Caco-2 (cell line): ENCODE measurements around the gene CTAGE1. TPM values are rescaled to one million over a fixed set of nuclear protein-coding genes. Genes with fewer than 3 reads are reported as not detected.

Source experiments
- BruUV-seq: library from RNA; stranded (reverse); fragments of 400-500 nt; replicated peaks from 2 replicates; lab custom pipeline; 2021; lab: Mats Ljungman, UMichigan
- CTCF ChIA-PET: fragments of 300-600 bp; sonication (Branson Sonifier 250); formaldehyde crosslinking; loops from one replicate; lab custom pipeline; 2022; ENCODE audit warnings: antibody characterized with exemption; lab: Charles Lee
- POLR2A ChIA-PET: fragments of 300-600 bp; sonication (Branson Sonifier 250); formaldehyde crosslinking; loops from one replicate; lab custom pipeline; 2022; ENCODE audit warnings: antibody characterized with exemption; lab: Charles Lee
- DNase-seq, 2 experiments: peaks; one replicate each; pipeline versions ENCODE4 v3.0.0 to v3.0.0-alpha.2; 2020 to 2022
- H3K27me3 ChIP-seq: replicated peaks from 2 replicates; pipeline ENCODE4 v1.6.0; 2011; ENCODE audit warnings: low read length; ENCODE audit not compliant: control insufficient read depth, insufficient read depth
- H3K36me3 ChIP-seq: 2 replicates; pipeline ENCODE4 v1.5.1; 2011; ENCODE audit warnings: low read length; ENCODE audit not compliant: control insufficient read depth, insufficient read depth
- H3K4me1 ChIP-seq: fragments of 250-450 bp; sonication (Bioruptor Pico); 2 replicates; pipeline ENCODE4 v1.5.1; 2020; ENCODE audit warnings: mild to moderate bottlenecking
- H3K4me3 ChIP-seq: 2 replicates; pipeline ENCODE4 v1.5.1; 2011; ENCODE audit warnings: low read depth, mild to moderate bottlenecking, control low read depth, low read length
- H3K9me3 ChIP-seq: fragments of 250-450 bp; sonication (Bioruptor Pico); 2 replicates; pipeline ENCODE4 v1.5.1; 2020; ENCODE audit warnings: mild to moderate bottlenecking, moderate library complexity
- H3K27ac Mint-ChIP-seq: one replicate; pipeline ENCODE4 v1.8.0; 2022; ENCODE audit warnings: mixed read lengths; ENCODE audit not compliant: unreplicated experiment
- H3K27me3 Mint-ChIP-seq: one replicate; pipeline ENCODE4 v1.8.0; 2022; ENCODE audit warnings: mixed read lengths; ENCODE audit not compliant: insufficient read depth, unreplicated experiment
- H3K36me3 Mint-ChIP-seq: one replicate; pipeline ENCODE4 v1.8.0; 2022; ENCODE audit warnings: mild to moderate bottlenecking, mixed read lengths; ENCODE audit not compliant: insufficient read depth, unreplicated experiment
- H3K4me1 Mint-ChIP-seq: one replicate; pipeline ENCODE4 v1.8.0; 2022; ENCODE audit warnings: low read depth, mixed read lengths; ENCODE audit not compliant: unreplicated experiment
- H3K4me3 Mint-ChIP-seq: one replicate; pipeline ENCODE4 v1.8.0; 2022; ENCODE audit warnings: mild to moderate bottlenecking, moderate library complexity, mixed read lengths; ENCODE audit not compliant: unreplicated experiment
- H3K9me3 Mint-ChIP-seq: one replicate; pipeline ENCODE4 v1.8.0; 2022; ENCODE audit warnings: mixed read lengths; ENCODE audit not compliant: unreplicated experiment
- CTCF ChIP-seq, 2 experiments: fragments of 200-600 bp in 1 of 2; IDR thresholded peaks; 1 replicate in 1 of 2; 2 replicates in 1 of 2; pipeline versions ENCODE4 v1.5.1 to v1.8.0; 2011 to 2022; ENCODE audit warnings: antibody characterized with exemption in 1 of 2, control low read depth in 1 of 2, inconsistent platforms in 1 of 2, low read depth in 1 of 2, low read length in 1 of 2, mild to moderate bottlenecking in 1 of 2, moderate library complexity in 1 of 2; ENCODE audit not compliant: insufficient read depth in 1 of 2, severe bottlenecking in 1 of 2, unreplicated experiment in 1 of 2
- intact Hi-C: fragments of 100-400 bp; cut with micrococcal nuclease; formaldehyde crosslinking; loops from one replicate; pipeline ENCODE4 v1.10.0; 2022; ENCODE audit not compliant: unreplicated experiment
- total RNA-seq: library from RNA; stranded (reverse); gene quantifications from 2 replicates; pipeline ENCODE4 v1.2.3, GENCODE V29; 2022

CTAGE1 gene
- total RNA-seq, 1 experiment from 2014 or later, result not detected

GRCh38 chr18:22385718-22386117 lies 32.0 kb downstream of the CTAGE1 start:
- H3K4me1 ChIP-seq, result peaks cover 5% of the 10 kb centered on the region; the same call in 1 of the 2 replicates
- Mint-ChIP-seq H3K27ac (no peak overlapping the region), H3K4me3 (no peak overlapping the region), H3K9me3 (no peaks in the 10 kb centered on the region), H3K4me1 (no peaks in the 10 kb centered on the region), H3K36me3 (no peaks in the 10 kb centered on the region), H3K27me3 (no peaks in the 10 kb centered on the region)
- DNase-seq, result no peak
- no peaks in the 10 kb centered on the region for H3K27me3 ChIP-seq
- no TSS peak for BruUV-seq
- H3K4me3 ChIP-seq, result no peak overlapping the region
- CTCF ChIA-PET, result no interaction called here
- no peaks in the 10 kb centered on the region for H3K9me3 ChIP-seq
- no peaks in the 10 kb centered on the region for H3K36me3 ChIP-seq
- no peak for TF ChIP-seq CTCF (IDR thresholded peaks at IDR 0.05; ENCODE audit: insufficient read depth in 1 of 2, low read depth in 1 of 2, low read length in 1 of 2, severe bottlenecking in 1 of 2, unreplicated experiment in 1 of 2)
- intact Hi-C loops, result no loop called here
- POLR2A ChIA-PET, result no interaction called here

GRCh38 chr18:22378672-22379282 lies 38.9 kb downstream of the CTAGE1 start:
- H3K27ac Mint-ChIP-seq, result no peak overlapping the region
- no peak overlapping the region for H3K4me3 ChIP-seq
- no peaks in the 10 kb centered on the region for H3K9me3 Mint-ChIP-seq
- no peaks in the 10 kb centered on the region for H3K9me3 ChIP-seq
- H3K4me3 Mint-ChIP-seq, result no peak overlapping the region
- no peaks in the 10 kb centered on the region for H3K4me1 ChIP-seq
- peak; percentile 46 to 53 for DNase-seq
- intact Hi-C loops, result no loop called here
- peak; percentile 61 to 67 for TF ChIP-seq CTCF (IDR thresholded peaks at IDR 0.05; ENCODE audit: insufficient read depth in 1 of 2, low read depth in 1 of 2, low read length in 1 of 2, severe bottlenecking in 1 of 2, unreplicated experiment in 1 of 2)
- CTCF ChIA-PET, result interaction anchor here (0.6 to 1.1 kb wide), 9 partner anchors 58 to 465 kb away, joined by 3 to 12 read pairs (median 3); no protein-coding TSS in a partner anchor
- POLR2A ChIA-PET, result no interaction called here
- no peaks in the 10 kb centered on the region for H3K36me3 Mint-ChIP-seq
- H3K27me3 ChIP-seq, result no peaks in the 10 kb centered on the region
- BruUV-seq, result no TSS peak
- H3K27me3 Mint-ChIP-seq, result peaks cover 9% of the 10 kb centered on the region
- H3K36me3 ChIP-seq, result no peaks in the 10 kb centered on the region
- H3K4me1 Mint-ChIP-seq, result no peaks in the 10 kb centered on the region

GRCh38 chr18:22377769-22378168 lies 39.9 kb downstream of the CTAGE1 start:
- no peaks in the 10 kb centered on the region for H3K27me3 ChIP-seq
- no peaks in the 10 kb centered on the region for H3K36me3 ChIP-seq
- H3K27me3 Mint-ChIP-seq, result peaks cover 9% of the 10 kb centered on the region
- no TSS peak for BruUV-seq
- H3K4me3 Mint-ChIP-seq, result no peak overlapping the region
- CTCF ChIA-PET, result no interaction called here
- H3K4me3 ChIP-seq, result no peak overlapping the region
- DNase-seq, result no peak
- POLR2A ChIA-PET, result no interaction called here
- TF ChIP-seq CTCF (IDR thresholded peaks at IDR 0.05; ENCODE audit: insufficient read depth in 1 of 2, low read depth in 1 of 2, low read length in 1 of 2, severe bottlenecking in 1 of 2, unreplicated experiment in 1 of 2), result no peak
- no peaks in the 10 kb centered on the region for H3K4me1 Mint-ChIP-seq
- intact Hi-C loops, result no loop called here
- no peaks in the 10 kb centered on the region for H3K9me3 ChIP-seq
- H3K36me3 Mint-ChIP-seq, result no peaks in the 10 kb centered on the region
- H3K4me1 ChIP-seq, result no peaks in the 10 kb centered on the region
- no peaks in the 10 kb centered on the region for H3K9me3 Mint-ChIP-seq
- H3K27ac Mint-ChIP-seq, result no peak overlapping the region
